Measurements from ENCODE around the gene ACTA1. TPM values are rescaled to one million over a fixed set of nuclear protein-coding genes. Genes with fewer than 3 reads are reported as not detected.
"Not testable (repeated sequence)": the region's sequence is repeated elsewhere in the genome, so short reads cannot be mapped to it uniquely, and the experiment has no call there.

Gene ACTA1
- 0.08 TPM for polyA plus RNA-seq (2012; ENCODE audit: low read depth, missing spikeins)

DNA sequence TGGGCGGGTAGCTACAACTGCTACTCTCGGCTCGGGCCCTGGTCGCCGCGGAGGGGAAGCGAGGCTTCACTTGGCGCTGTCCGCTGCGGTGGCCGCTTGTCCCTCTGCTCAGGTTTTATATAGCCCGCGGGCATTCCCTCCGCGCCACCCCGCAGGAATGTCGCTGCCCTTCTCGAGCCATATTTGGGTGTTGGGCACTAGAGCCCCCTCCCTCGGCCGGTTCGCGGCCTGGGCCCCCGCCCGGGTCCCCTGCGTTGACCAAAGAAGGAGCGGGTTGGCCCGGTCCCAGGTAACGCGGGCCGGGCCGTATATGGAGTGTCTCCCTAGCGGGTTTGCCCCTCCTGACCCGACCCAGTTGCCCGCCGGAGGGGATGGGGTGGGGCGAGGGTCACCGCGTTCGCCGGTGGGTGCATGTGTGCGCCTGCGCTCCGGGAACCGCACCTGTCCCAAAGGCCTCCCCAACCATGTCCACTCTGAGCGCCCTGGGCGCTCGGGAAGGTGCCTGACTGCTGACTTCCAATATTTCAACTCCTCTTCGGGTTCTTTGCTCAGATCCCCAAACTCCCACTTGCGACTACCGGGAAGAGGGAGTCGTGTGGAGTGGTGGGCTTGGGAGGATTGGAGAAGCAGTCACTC is at the start of gene ACTA1:
Gene ACTA1 (minus strand): TSS at position 90 of the 636 bp plus-strand sequence. CDS start 979 bp downstream, outside the sequence.
- TF ChIP-seq PAX5 (IDR thresholded peaks at IDR 0.05; ENCODE audit: insufficient read depth, low read length, severe bottlenecking) (no peak), SPI1 (IDR thresholded peaks at IDR 0.05; ENCODE audit: low read depth, low read length) (no peak), POLR2AphosphoS5 (IDR thresholded peaks at IDR 0.05; ENCODE audit: low read depth, low read length) (no peak), POU2F2 (IDR thresholded peaks at IDR 0.05; ENCODE audit: low read depth, low read length) (no peak), TAF1 (IDR thresholded peaks at IDR 0.05; ENCODE audit: low read depth, low read length) (no peak), POLR2A (IDR thresholded peaks at IDR 0.05; ENCODE audit: low read depth, low read length) (no peak)
- DNase-seq (ENCODE audit: insufficient read length, low spot score) (no peak), FAIRE-seq (no peak)

DNA sequence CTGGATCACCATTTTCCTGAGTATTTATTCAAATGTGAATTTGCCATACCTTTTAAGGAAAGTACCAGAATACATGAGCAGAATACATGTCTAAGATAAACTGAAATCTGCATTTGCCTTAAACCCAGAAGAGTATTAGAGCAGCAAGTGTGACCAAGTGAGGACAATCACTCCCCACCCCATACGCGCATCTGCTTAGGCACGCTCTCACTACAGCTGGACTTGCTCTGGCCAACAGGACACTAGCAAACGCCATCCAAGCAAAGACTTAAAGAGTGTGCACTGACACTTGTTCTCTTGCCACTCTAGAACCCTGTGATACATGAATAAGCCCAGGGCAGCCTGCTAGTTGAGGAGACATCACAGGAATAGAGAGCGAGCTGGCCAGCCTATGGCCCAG is 48.6 kb upstream of the ACTA1 start:
- DNase-seq (ENCODE audit: insufficient read length, low spot score) = no peak

DNA sequence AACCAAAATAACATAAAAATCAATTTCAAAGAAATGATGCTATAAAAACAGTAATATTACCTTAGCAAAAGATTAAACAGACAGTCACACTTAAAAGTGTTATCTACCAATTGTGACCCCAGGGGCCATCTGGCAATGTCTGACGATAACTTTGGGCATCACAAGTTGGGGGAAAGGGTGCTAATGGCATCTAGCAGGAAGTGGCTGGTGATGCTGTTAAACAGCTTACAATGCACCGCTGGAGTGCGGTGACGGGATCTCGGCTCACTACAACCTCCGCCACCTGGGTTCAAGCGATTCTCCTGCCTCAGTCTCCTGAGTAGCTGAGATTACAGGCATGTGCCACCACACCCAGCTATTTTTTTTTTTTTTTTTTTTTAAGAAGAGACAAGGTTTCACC is 46.6 kb upstream of the ACTA1 start:
- no peak for DNase-seq (ENCODE audit: insufficient read length, low spot score)
- TF ChIP-seq TAF1 (IDR thresholded peaks at IDR 0.05; ENCODE audit: low read depth, low read length) (no peak), PAX5 (IDR thresholded peaks at IDR 0.05; ENCODE audit: insufficient read depth, low read length, severe bottlenecking) (no peak), POLR2AphosphoS5 (IDR thresholded peaks at IDR 0.05; ENCODE audit: low read depth, low read length) (no peak), SPI1 (IDR thresholded peaks at IDR 0.05; ENCODE audit: low read depth, low read length) (no peak), POLR2A (IDR thresholded peaks at IDR 0.05; ENCODE audit: low read depth, low read length) (no peak), POU2F2 (IDR thresholded peaks at IDR 0.05; ENCODE audit: low read depth, low read length) (no peak)
- FAIRE-seq = no peak

More for the DNA sequence above, 48.6 kb upstream of the ACTA1 start:
- TF ChIP-seq POLR2AphosphoS5 (IDR thresholded peaks at IDR 0.05; ENCODE audit: low read depth, low read length) (no peak), PAX5 (IDR thresholded peaks at IDR 0.05; ENCODE audit: insufficient read depth, low read length, severe bottlenecking) (no peak), POLR2A (IDR thresholded peaks at IDR 0.05; ENCODE audit: low read depth, low read length) (no peak), POU2F2 (IDR thresholded peaks at IDR 0.05; ENCODE audit: low read depth, low read length) (no peak), TAF1 (IDR thresholded peaks at IDR 0.05; ENCODE audit: low read depth, low read length) (no peak), SPI1 (IDR thresholded peaks at IDR 0.05; ENCODE audit: low read depth, low read length) (no peak)
- FAIRE-seq = peak; percentile 31

DNA sequence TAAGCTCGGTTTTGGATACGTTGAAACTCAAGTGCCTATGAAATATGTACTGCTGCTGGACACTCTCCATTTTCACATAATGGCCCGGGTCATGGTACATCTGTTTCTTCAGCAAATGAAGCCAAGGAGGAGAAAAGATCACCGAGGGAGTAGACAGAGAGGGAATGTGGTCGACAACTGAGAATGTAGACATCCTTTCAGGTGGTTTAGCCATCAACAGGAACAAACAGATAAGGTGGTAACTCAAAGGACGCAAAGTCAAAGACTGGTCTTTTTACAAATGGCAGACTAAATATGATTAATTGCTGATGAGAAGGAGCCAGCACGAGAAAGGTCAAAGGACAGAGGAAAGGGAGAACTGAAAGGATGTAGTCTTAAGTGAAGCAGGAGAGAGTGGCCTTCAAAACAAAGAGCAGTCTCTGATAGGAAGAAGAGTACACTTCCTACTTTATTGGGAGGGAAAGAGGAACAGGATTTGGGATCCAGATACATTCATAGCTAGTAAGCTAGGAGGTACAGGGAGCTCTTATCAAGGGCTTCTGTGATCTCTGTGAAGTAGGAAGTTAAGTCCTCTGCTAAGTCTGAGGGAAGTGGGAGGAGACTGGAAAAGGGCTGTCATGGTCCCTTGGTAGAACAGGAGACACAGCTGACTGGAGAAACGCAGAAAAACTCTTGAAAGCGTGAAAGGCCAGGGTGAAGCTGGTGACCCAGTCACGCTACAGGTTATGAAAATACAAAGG is 45.9 kb upstream of the ACTA1 start:
- FAIRE-seq (peak; percentile 92), DNase-seq (ENCODE audit: insufficient read length, low spot score) (no peak)
- no peak for TF ChIP-seq POU2F2 (IDR thresholded peaks at IDR 0.05; ENCODE audit: low read depth, low read length)
- TF ChIP-seq POLR2AphosphoS5 (IDR thresholded peaks at IDR 0.05; ENCODE audit: low read depth, low read length) = peak; percentile 25; the same call in 1 of the 2 replicates
- peak; percentile 85 for TF ChIP-seq PAX5 (IDR thresholded peaks at IDR 0.05; ENCODE audit: insufficient read depth, low read length, severe bottlenecking)
- TF ChIP-seq POLR2A (IDR thresholded peaks at IDR 0.05; ENCODE audit: low read depth, low read length) = 0 out of 2 replicates have a peak, but pooled peaks have one; percentile 53
- peak; percentile 62 for TF ChIP-seq SPI1 (IDR thresholded peaks at IDR 0.05; ENCODE audit: low read depth, low read length)
- peak; percentile 44; the same call in 1 of the 2 replicates for TF ChIP-seq TAF1 (IDR thresholded peaks at IDR 0.05; ENCODE audit: low read depth, low read length)

- TF ChIP-seq POLR2AphosphoS5 (IDR thresholded peaks at IDR 0.05; ENCODE audit: low read depth, low read length) = no peak
- peak; percentile 92 for TF ChIP-seq SPI1 (IDR thresholded peaks at IDR 0.05; ENCODE audit: low read depth, low read length)
- TF ChIP-seq TAF1 (IDR thresholded peaks at IDR 0.05; ENCODE audit: low read depth, low read length) = no peak
- peak; percentile 58; the same call in 1 of the 2 replicates for TF ChIP-seq POU2F2 (IDR thresholded peaks at IDR 0.05; ENCODE audit: low read depth, low read length)
- peak; percentile 83 for FAIRE-seq
- no peak for DNase-seq (ENCODE audit: insufficient read length, low spot score)
Measured at GRCh38 chr1:229478852-229479251, 45.0 kb upstream of the ACTA1 start.

GRCh38 chr1:229475859-229476258 is 42.0 kb upstream of the ACTA1 start:
- FAIRE-seq; DNase-seq (ENCODE audit: insufficient read length, low spot score): not testable (repeated sequence)

DNA sequence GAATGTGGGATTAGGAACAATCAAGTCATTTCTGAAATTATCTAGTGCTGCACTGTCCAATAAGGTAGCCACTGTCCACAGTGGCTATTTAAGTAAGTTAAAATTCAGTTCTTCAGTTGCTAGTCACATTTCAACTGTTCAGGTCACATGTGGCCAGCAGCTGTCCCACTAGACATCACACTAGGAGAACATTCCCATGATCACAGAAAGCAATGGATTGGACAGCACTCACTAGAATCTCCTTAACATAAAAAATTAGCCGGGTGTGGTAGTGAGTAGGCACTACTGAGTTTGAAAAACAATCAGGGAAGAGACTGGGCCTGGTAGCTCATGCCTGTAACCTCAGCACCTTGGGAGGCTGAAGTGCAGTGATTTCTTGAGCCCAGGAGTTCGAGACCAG is 40.6 kb upstream of the ACTA1 start:
- no peak for FAIRE-seq
- no peak for DNase-seq (ENCODE audit: insufficient read length, low spot score)
- TF ChIP-seq SPI1 (IDR thresholded peaks at IDR 0.05; ENCODE audit: low read depth, low read length) (no peak), POLR2A (IDR thresholded peaks at IDR 0.05; ENCODE audit: low read depth, low read length) (no peak), TAF1 (IDR thresholded peaks at IDR 0.05; ENCODE audit: low read depth, low read length) (no peak), POU2F2 (IDR thresholded peaks at IDR 0.05; ENCODE audit: low read depth, low read length) (no peak), POLR2AphosphoS5 (IDR thresholded peaks at IDR 0.05; ENCODE audit: low read depth, low read length) (no peak), PAX5 (IDR thresholded peaks at IDR 0.05; ENCODE audit: insufficient read depth, low read length, severe bottlenecking) (no peak)

- FAIRE-seq = no peak
- no peak for DNase-seq (ENCODE audit: insufficient read length, low spot score)
- TF ChIP-seq SPI1 (IDR thresholded peaks at IDR 0.05; ENCODE audit: low read depth, low read length) (no peak), POLR2A (IDR thresholded peaks at IDR 0.05; ENCODE audit: low read depth, low read length) (no peak), PAX5 (IDR thresholded peaks at IDR 0.05; ENCODE audit: insufficient read depth, low read length, severe bottlenecking) (no peak), POLR2AphosphoS5 (IDR thresholded peaks at IDR 0.05; ENCODE audit: low read depth, low read length) (no peak), TAF1 (IDR thresholded peaks at IDR 0.05; ENCODE audit: low read depth, low read length) (no peak)
Measured at GRCh38 chr1:229471175-229471574, 37.3 kb upstream of the ACTA1 start.

DNA sequence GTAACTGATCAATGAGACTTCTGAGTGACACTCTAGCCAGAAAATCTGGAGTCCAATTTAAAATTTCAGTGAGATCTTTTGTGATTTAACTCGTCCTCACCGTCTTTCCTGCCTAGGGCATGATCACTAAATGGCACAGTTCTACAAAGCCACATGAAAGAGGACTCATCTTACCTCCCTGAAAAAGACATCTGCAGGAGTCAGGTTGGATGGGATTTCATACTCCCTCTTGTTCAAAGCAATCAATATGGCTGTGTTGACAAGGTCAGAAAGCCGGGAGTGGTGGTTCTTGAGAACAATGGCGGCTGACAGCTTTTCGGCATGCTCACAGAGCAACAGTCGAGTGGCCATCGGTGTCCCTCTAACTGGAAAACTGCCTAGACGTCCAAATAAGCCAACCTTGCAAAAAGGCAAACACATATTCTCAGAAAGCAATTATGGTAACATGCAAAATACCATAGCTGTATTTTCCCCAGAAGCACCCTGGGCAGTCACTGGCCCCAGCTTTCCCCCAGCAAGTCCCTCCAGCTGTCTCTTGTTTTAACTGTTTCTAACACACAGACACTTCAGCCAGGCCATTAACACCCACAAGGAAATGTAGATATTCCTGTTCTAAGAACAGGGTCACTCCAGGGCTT is 36.6 kb upstream of the ACTA1 start:
- no peak for DNase-seq (ENCODE audit: insufficient read length, low spot score)
- TF ChIP-seq POLR2AphosphoS5 (IDR thresholded peaks at IDR 0.05; ENCODE audit: low read depth, low read length) (no peak), POLR2A (IDR thresholded peaks at IDR 0.05; ENCODE audit: low read depth, low read length) (no peak), PAX5 (IDR thresholded peaks at IDR 0.05; ENCODE audit: insufficient read depth, low read length, severe bottlenecking) (no peak), SPI1 (IDR thresholded peaks at IDR 0.05; ENCODE audit: low read depth, low read length) (no peak), POU2F2 (IDR thresholded peaks at IDR 0.05; ENCODE audit: low read depth, low read length) (no peak), TAF1 (IDR thresholded peaks at IDR 0.05; ENCODE audit: low read depth, low read length) (no peak)
- FAIRE-seq = no peak
